K562 (cell line): ENCODE measurements around the gene LRRC61. TPM values are rescaled to one million over a fixed set of nuclear protein-coding genes. Genes with fewer than 3 reads are reported as not detected.
A peak's percentile ranks its signal among the peaks of the same experiment; 100 is the strongest.

ENCODE experiments used
- ATAC-seq: fragments of 200-7000 bp; cut with Tn5 transposase; 3 replicates; pipeline ENCODE4 v1.9.1; 2020; ENCODE audit warnings: moderate library complexity
- BruUV-seq: library from RNA; stranded (reverse); fragments of 400-500 nt; replicated peaks from 2 replicates; lab custom pipeline; 2021; lab: Mats Ljungman, UMichigan
- CTCF ChIA-PET: fragments of 300-600 bp; formaldehyde crosslinking; extraction: SDS; loops from one replicate; lab custom pipeline; 2021; ENCODE audit warnings: low intra/inter-chr PET ratio; lab: Yijun Ruan, JAX
- POLR2A ChIA-PET: fragments of 300-600, 350-650 bp; sonication (Branson Sonifier 250); formaldehyde crosslinking; extraction: SDS; loops from one replicate; lab custom pipeline; 2021; ENCODE audit warnings: antibody characterized with exemption, inconsistent platforms; lab: Yijun Ruan, JAX
- DNase-seq, 4 experiments: peaks; one replicate each; pipeline versions ENCODE4 v3.0.0 to v3.0.0-alpha.2; 2011 to 2018; ENCODE audit warnings: low spot score in 3 of 4, mixed read lengths in 3 of 4; ENCODE audit errors: extremely low read depth in 1 of 4
- FAIRE-seq: peaks from 2 replicates; lab custom pipeline; 2011; peaks lifted over from hg19 to GRCh38; lab: Jason Lieb, UNC
- H2AFZ ChIP-seq: 2 replicates; pipeline ENCODE4 v1.6.0; 2011; ENCODE audit warnings: low read depth, low read length, control low read depth, inconsistent platforms
- H3K27ac ChIP-seq: fragments of 200-600 bp; 3 replicates; pipeline ENCODE4 v1.8.0; 2011; ENCODE audit warnings: low read depth, mild to moderate bottlenecking, control low read depth, inconsistent platforms, low read length, moderate library complexity, mixed read lengths; ENCODE audit errors: extremely low read depth
- H3K27me3 ChIP-seq, 2 experiments: fragments of 300-600 bp in 1 of 2; 2 replicates in 1 of 2; 3 replicates in 1 of 2; pipeline versions ENCODE4 v1.6.0 to v1.8.0; 2011; ENCODE audit warnings: inconsistent platforms in 2 of 2, low read length in 2 of 2, mild to moderate bottlenecking in 1 of 2, mixed read lengths in 1 of 2, moderate library complexity in 1 of 2; ENCODE audit not compliant: control insufficient read depth in 2 of 2, insufficient read depth in 2 of 2
- H3K36me3 ChIP-seq: fragments of 300-600 bp; 3 replicates; pipeline ENCODE4 v1.8.0; 2011; ENCODE audit warnings: mild to moderate bottlenecking, low read length, inconsistent platforms; ENCODE audit not compliant: control insufficient read depth, insufficient read depth
- H3K4me1 ChIP-seq, 2 experiments: fragments of 200-600 bp in 1 of 2; replicated peaks in 1 of 2; 2 replicates in 1 of 2; 3 replicates in 1 of 2; pipeline versions ENCODE4 v1.5.1 to v1.8.0; 2011; ENCODE audit warnings: inconsistent platforms in 2 of 2, low read length in 2 of 2, mild to moderate bottlenecking in 1 of 2, mixed read lengths in 1 of 2, moderate library complexity in 1 of 2; ENCODE audit not compliant: control insufficient read depth in 2 of 2, insufficient read depth in 2 of 2
- H3K4me2 ChIP-seq: 2 replicates; pipeline ENCODE4 v1.6.1; 2011; ENCODE audit warnings: low read length, control low read depth, inconsistent platforms, mixed read lengths; ENCODE audit not compliant: insufficient read depth
- H3K4me3 ChIP-seq: fragments of 200-600 bp; sonication (generic), shearing (Covaris generic); 2 replicates; pipeline ENCODE4 v1.5.1; 2016; ENCODE audit warnings: control low read depth, inconsistent platforms
- H3K79me2 ChIP-seq: fragments of 200-600 bp; 3 replicates; pipeline ENCODE4 v1.8.0; 2011; ENCODE audit warnings: low read length, inconsistent platforms; ENCODE audit not compliant: control insufficient read depth, insufficient read depth
- H3K9ac ChIP-seq, 2 experiments: 2 replicates each; pipeline versions ENCODE4 v1.6.0 to v1.6.1; 2011; ENCODE audit warnings: low read depth in 2 of 2, low read length in 2 of 2, control low read depth in 1 of 2, inconsistent platforms in 1 of 2, mild to moderate bottlenecking in 1 of 2, mixed read lengths in 1 of 2; ENCODE audit not compliant: insufficient read depth in 1 of 2
- H3K9me1 ChIP-seq: one replicate; pipeline ENCODE4 v1.6.0; 2011; ENCODE audit warnings: inconsistent platforms, mild to moderate bottlenecking, low read length, moderate library complexity; ENCODE audit not compliant: control insufficient read depth, insufficient read depth
- H3K9me3 ChIP-seq: replicated peaks from 2 replicates; pipeline ENCODE4 v1.5.1; 2011; ENCODE audit warnings: low read depth, low read length, inconsistent platforms; ENCODE audit not compliant: control insufficient read depth, insufficient read depth
- H4K20me1 ChIP-seq: replicated peaks from 2 replicates; pipeline ENCODE4 v1.6.1; 2011; ENCODE audit warnings: low read length, inconsistent platforms, mixed read lengths; ENCODE audit not compliant: control insufficient read depth, insufficient read depth
- ATF7 ChIP-seq: fragments of 450-650 bp; IDR thresholded peaks from 2 replicates; pipeline ENCODE4 v1.7.1; 2014; ENCODE audit warnings: mild to moderate bottlenecking, moderate library complexity
- CBX1 ChIP-seq: sonication (generic); IDR thresholded peaks from 2 replicates; pipeline ENCODE4 v1.6.1; 2016; ENCODE audit warnings: antibody characterized with exemption, low read depth, mild to moderate bottlenecking
- CBX2 ChIP-seq: fragments of 200-600 bp; sonication (generic); IDR thresholded peaks from one replicate; pipeline ENCODE4 v1.6.1; 2012; ENCODE audit warnings: mild to moderate bottlenecking, low read length, inconsistent platforms; ENCODE audit not compliant: insufficient read depth, poor library complexity, severe bottlenecking
- ERF ChIP-seq: fragments of 450-650 bp; formaldehyde crosslinking; IDR thresholded peaks from 2 replicates; pipeline ENCODE4 v1.4.0; 2020; ENCODE audit warnings: mild to moderate bottlenecking, mixed read lengths
- MAFF ChIP-seq: IDR thresholded peaks from 2 replicates; pipeline ENCODE4 v1.6.1; 2012; ENCODE audit warnings: low read length, improper control_type of control experiment
- POLR2A ChIP-seq: fragments of 450-650 bp; conservative IDR thresholded peaks from 2 replicates; pipeline ENCODE4 v1.6.1; 2016
- POLR2AphosphoS5 ChIP-seq: IDR thresholded peaks from 2 replicates; pipeline ENCODE4 v1.6.1; 2011; ENCODE audit warnings: mild to moderate bottlenecking, low read depth, low read length, moderate library complexity; ENCODE audit not compliant: control insufficient read depth, insufficient read depth
- SIN3A ChIP-seq, 2 experiments: fragments of 150-350 bp in 1 of 2; IDR thresholded peaks; 2 replicates each; pipeline ENCODE4 v1.6.1; 2011 to 2016; ENCODE audit warnings: borderline replicate concordance in 2 of 2, low read depth in 2 of 2, low read length in 2 of 2, mild to moderate bottlenecking in 2 of 2, moderate library complexity in 2 of 2; ENCODE audit not compliant: control insufficient read depth in 1 of 2
- STAT5B ChIP-seq: fragments of 250-450 bp; sonication (Bioruptor Pico); IDR thresholded peaks from 2 replicates; pipeline ENCODE4 v1.8.0; 2021; ENCODE audit warnings: mild to moderate bottlenecking, inconsistent platforms
- TCF7L2 ChIP-seq: fragments of 150-350 bp; IDR thresholded peaks from 2 replicates; pipeline ENCODE4 v1.6.1; 2016; ENCODE audit warnings: low read depth, mild to moderate bottlenecking, low read length, moderate library complexity
- ZFP91 ChIP-seq: sonication (generic); formaldehyde crosslinking; IDR thresholded peaks from 2 replicates; pipeline ENCODE4 v1.8.0; 2022; ENCODE audit warnings: mild to moderate bottlenecking, missing genetic modification reagents
- ZKSCAN1 ChIP-seq: fragments of 150-350 bp; IDR thresholded peaks from 2 replicates; pipeline ENCODE4 v1.6.1; 2016; ENCODE audit warnings: low read depth, low read length
- WGBS: fragments of 100-300 bp; shearing (Covaris generic); methylation state at CpG from one replicate; pipeline ENCODE4 v1.1.6; 2016; ENCODE audit warnings: low coverage, mixed read lengths; ENCODE audit not compliant: insufficient coverage; ENCODE audit errors: missing lambda C conversion rate; 5-methylcytosine and 5-hydroxymethylcytosine counted together
- in situ Hi-C: fragments of 300-500 bp; cut with MboI; formaldehyde crosslinking; loops from 4 replicates; pipeline ENCODE4 v1.15.0; 2018; ENCODE audit warnings: inconsistent platforms, mixed read lengths
- intact Hi-C: fragments of 100-400 bp; cut with micrococcal nuclease; formaldehyde crosslinking; loops from 2 replicates; pipeline ENCODE4 v1.14.2; 2022
- polyA plus RNA-seq, 8 experiments: library from polyadenylated mRNA; depleted of rRNA in 4 of 8; stranded (reverse) in 5 of 8; unstranded in 3 of 8; fragments of >200 nt; fragmentation: Nextera tagmentation in 2 of 8; fragmentation: Illumina TruSeq in 1 of 8; extraction: Ambion mirVana in 2 of 8; extraction: Trizol in 1 of 8; gene quantifications; 2 replicates each; pipeline versions ENCODE4 v1.2.1 to v1.2.3, GENCODE V29; 2011 to 2014; ENCODE audit warnings: inconsistent platforms in 1 of 8, missing spikeins in 1 of 8
- total RNA-seq, 7 experiments: library from RNA; depleted of rRNA in 6 of 7; stranded (reverse); fragments of >200 nt in 6 of 7; fragmentation: Illumina TruSeq in 2 of 7; extraction: Trizol in 2 of 7; gene quantifications; 2 replicates each; pipeline versions ENCODE4 v1.2.1 to v1.2.3, GENCODE V29; 2011 to 2021; ENCODE audit warnings: low replicate concordance in 1 of 7
- TF ChIP-seq, protein P1 (sequence below): fragments of 450-650 bp; formaldehyde crosslinking; IDR thresholded peaks from 2 replicates; pipeline ENCODE4 v1.4.0; 2022; ENCODE audit warnings: missing genetic modification characterization
- TF ChIP-seq, protein P2 (sequence below): IDR thresholded peaks from 2 replicates; pipeline ENCODE4 v1.6.1; 2016; ENCODE audit warnings: missing genetic modification characterization, missing compliant biosample characterization
- TF ChIP-seq, protein P3 (sequence below): fragments of 250-450 bp; sonication (Bioruptor Pico); IDR thresholded peaks from 2 replicates; pipeline ENCODE4 v1.8.0; 2021; ENCODE audit warnings: mild to moderate bottlenecking, moderate library complexity

The LRRC61 gene
- total and polyA plus RNA-seq, 9 of the 15 experiments (the other 6 are each of a cell fraction or from before 2014, with no cell fraction given), result 1.3 to 55.2 (median 35.2) TPM

DNA sequence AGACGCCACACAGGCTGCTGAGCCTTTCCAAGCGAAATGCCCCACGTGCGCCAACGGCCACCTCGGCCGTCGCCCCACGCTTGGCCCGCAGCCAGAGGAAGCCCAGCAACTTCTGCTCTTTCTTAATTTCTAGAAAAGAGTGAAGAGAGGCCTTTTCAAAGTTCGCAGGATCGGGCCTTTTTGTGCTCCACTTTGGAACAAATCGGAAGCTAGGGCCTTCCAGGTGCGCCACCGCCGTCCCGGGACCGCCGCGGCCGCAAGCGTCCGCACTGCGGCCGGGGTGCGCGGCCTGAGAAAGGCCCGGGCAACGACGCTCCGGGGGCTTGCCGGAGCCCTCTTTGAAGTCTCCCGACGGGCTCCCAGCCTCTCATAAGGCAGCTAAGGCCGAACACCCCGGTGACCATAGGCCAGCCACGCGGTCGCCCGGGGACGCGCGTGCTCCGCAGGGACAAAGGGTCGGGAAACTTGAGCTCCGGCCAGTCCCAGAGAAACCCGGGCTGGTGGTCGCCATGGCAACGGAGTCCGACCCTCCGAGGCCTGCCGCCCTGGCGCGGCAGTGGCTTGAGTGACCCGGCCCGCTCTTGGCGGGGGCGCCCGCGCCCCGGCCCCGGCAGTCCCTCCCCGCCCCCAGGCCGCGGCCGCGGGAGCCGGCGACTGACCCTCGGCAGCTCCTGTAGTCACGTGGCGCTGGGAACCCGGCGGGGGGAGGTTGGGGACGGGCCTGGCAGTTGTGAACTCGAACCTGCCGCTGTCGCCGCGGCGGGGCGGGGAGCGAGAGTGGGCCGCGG lies 45.1 kb downstream of the LRRC61 start, which contains the start of gene REPIN1:
Gene REPIN1, plus strand, starts transcription at position 727 of the 788 bp plus-strand sequence. CDS start 890 bp downstream, outside the sequence.
- TSS peak; percentile 76 for BruUV-seq
- in situ Hi-C loops, result no loop called here
- peak; percentile 76 for ATAC-seq
- TF ChIP-seq MAFF, result no peak
- peak in 1 of 2 experiments; percentile 92; a peak in 3 of 4 replicates for TF ChIP-seq SIN3A (IDR thresholded peaks at IDR 0.05; ENCODE audit: borderline replicate concordance in 2 of 2, control insufficient read depth in 1 of 2, low read depth in 2 of 2, low read length in 2 of 2)
- peak; percentile 74 for TF ChIP-seq POLR2A
- peak; percentile 91 for TF ChIP-seq CBX1
- 0 out of 2 replicates have a peak, but pooled peaks have one; percentile 11 for TF ChIP-seq ZFP91 (CRISPR knock-in tag)
- TF ChIP-seq, protein P1, sequence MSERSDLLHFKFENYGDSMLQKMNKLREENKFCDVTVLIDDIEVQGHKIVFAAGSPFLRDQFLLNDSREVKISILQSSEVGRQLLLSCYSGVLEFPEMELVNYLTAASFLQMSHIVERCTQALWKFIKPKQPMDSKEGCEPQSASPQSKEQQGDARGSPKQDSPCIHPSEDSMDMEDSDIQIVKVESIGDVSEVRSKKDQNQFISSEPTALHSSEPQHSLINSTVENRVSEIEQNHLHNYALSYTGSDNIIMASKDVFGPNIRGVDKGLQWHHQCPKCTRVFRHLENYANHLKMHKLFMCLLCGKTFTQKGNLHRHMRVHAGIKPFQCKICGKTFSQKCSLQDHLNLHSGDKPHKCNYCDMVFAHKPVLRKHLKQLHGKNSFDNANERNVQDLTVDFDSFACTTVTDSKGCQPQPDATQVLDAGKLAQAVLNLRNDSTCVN (CRISPR knock-in tag), result no peak
- TF ChIP-seq ZKSCAN1, result no peak
- peak; percentile 61 for TF ChIP-seq ATF7
- TF ChIP-seq, protein P2, sequence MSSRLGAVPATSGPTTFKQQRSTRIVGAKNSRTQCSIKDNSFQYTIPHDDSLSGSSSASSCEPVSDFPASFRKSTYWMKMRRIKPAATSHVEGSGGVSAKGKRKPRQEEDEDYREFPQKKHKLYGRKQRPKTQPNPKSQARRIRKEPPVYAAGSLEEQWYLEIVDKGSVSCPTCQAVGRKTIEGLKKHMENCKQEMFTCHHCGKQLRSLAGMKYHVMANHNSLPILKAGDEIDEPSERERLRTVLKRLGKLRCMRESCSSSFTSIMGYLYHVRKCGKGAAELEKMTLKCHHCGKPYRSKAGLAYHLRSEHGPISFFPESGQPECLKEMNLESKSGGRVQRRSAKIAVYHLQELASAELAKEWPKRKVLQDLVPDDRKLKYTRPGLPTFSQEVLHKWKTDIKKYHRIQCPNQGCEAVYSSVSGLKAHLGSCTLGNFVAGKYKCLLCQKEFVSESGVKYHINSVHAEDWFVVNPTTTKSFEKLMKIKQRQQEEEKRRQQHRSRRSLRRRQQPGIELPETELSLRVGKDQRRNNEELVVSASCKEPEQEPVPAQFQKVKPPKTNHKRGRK (tag), result no peak; the same call in 1 of the 2 replicates
- peak; percentile 82 for TF ChIP-seq POLR2AphosphoS5
- TF ChIP-seq, protein P3, sequence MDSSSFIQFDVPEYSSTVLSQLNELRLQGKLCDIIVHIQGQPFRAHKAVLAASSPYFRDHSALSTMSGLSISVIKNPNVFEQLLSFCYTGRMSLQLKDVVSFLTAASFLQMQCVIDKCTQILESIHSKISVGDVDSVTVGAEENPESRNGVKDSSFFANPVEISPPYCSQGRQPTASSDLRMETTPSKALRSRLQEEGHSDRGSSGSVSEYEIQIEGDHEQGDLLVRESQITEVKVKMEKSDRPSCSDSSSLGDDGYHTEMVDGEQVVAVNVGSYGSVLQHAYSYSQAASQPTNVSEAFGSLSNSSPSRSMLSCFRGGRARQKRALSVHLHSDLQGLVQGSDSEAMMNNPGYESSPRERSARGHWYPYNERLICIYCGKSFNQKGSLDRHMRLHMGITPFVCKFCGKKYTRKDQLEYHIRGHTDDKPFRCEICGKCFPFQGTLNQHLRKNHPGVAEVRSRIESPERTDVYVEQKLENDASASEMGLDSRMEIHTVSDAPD (CRISPR knock-in tag), result no peak
- TF ChIP-seq TCF7L2, result peak; percentile 5; the same call in 1 of the 2 replicates
- TF ChIP-seq CBX2, result no peak
- peak; percentile 90; the same call in 1 of the 2 replicates for TF ChIP-seq ERF (CRISPR knock-in tag)
- no peak for TF ChIP-seq STAT5B (CRISPR knock-in tag)

More for the DNA sequence above, 45.1 kb downstream of the LRRC61 start, which contains the start of gene REPIN1:
- peak; percentile 32 for FAIRE-seq
- ChIA-PET CTCF (no interaction called here), POLR2A (interaction anchor here (0.6 to 3.5 kb wide), 17 partner anchors 9 to 884 kb away, joined by 3 to 30 read pairs (median 3); partner anchors contain the start of genes ACTR3C, FASTK and LRRC61)
- Histone ChIP-seq H3K9me1 (no peaks in the 10 kb centered on the region), H2AFZ (peak within 1 kb of the TSS; percentile 82), H3K36me3 (peaks cover 44% of the 10 kb centered on the region), H3K79me2 (peaks cover 52% of the 10 kb centered on the region), H4K20me1 (no peaks in the 10 kb centered on the region; the same call in 1 of the 2 replicates), H3K27me3 (no peaks in the 10 kb centered on the region), H3K27ac (peak within 1 kb of the TSS; percentile 97), H3K4me1 (peaks cover 45 to 51% of the 10 kb centered on the region in 2 experiments), H3K9me3 (no peaks in the 10 kb centered on the region), H3K4me2 (peak within 1 kb of the TSS; percentile 100), H3K4me3 (peak within 1 kb of the TSS; percentile 79), H3K9ac (peak within 1 kb of the TSS; percentile 98 to 99)
- DNase-seq, result peak; percentile 97 to 99 (median 98)
- WGBS, result 2% methylated on average over 75 of the region's 85 CpGs
- intact Hi-C loops, result loop anchor here (2.0 kb wide), 2 partner anchors 33 to 45 kb away; partner anchors contain the start of genes ACTR3C and LRRC61
